Middle frontal gyrus (tissue), 1 donor: Measurements from ENCODE around the gene BARX2.

Experiments used
- DNase-seq: peaks from one replicate; pipeline ENCODE4 v3.0.0-alpha.2; 2015; ENCODE audit warnings: low spot score; ENCODE audit errors: extremely low spot score

The BARX2 gene

GRCh38 chr11:129373489-129373953, 2.1 kb upstream of the BARX2 start:
- no peak for DNase-seq

- no peak for DNase-seq
Observed at GRCh38 chr11:129374081-129374992, 1.3 kb upstream of the BARX2 start.

- no peak for DNase-seq
Observed at GRCh38 chr11:129374993-129375750, 476 bp upstream of the BARX2 start.

- DNase-seq = no peak
Observed at GRCh38 chr11:129376658-129377341, 1.2 kb downstream of the BARX2 start.

- no peak for DNase-seq
Observed at GRCh38 chr11:129377739-129378138, 2.1 kb downstream of the BARX2 start.

GRCh38 chr11:129380413-129380812, 4.8 kb downstream of the BARX2 start:
- no peak for DNase-seq

- DNase-seq = no peak
Observed at GRCh38 chr11:129382583-129382982, 6.9 kb downstream of the BARX2 start.

GRCh38 chr11:129383060-129383459, 7.4 kb downstream of the BARX2 start:
- DNase-seq = no peak

- DNase-seq = no peak
Observed at GRCh38 chr11:129383502-129383901, 7.9 kb downstream of the BARX2 start.

- no peak for DNase-seq
Observed at GRCh38 chr11:129384415-129384814, 8.8 kb downstream of the BARX2 start.

- no peak for DNase-seq
Observed at GRCh38 chr11:129385801-129386200, 10.2 kb downstream of the BARX2 start.

- no peak for DNase-seq
Observed at GRCh38 chr11:129386795-129387397, 11.2 kb downstream of the BARX2 start.

- no peak for DNase-seq
Observed at GRCh38 chr11:129387434-129387833, 11.8 kb downstream of the BARX2 start.

- no peak for DNase-seq
Observed at GRCh38 chr11:129388824-129389223, 13.2 kb downstream of the BARX2 start.

- DNase-seq = no peak
Observed at GRCh38 chr11:129390303-129390821, 14.7 kb downstream of the BARX2 start.

GRCh38 chr11:129391360-129391759, 15.7 kb downstream of the BARX2 start:
- DNase-seq = no peak

GRCh38 chr11:129391821-129392220, 16.2 kb downstream of the BARX2 start:
- DNase-seq = no peak

GRCh38 chr11:129392995-129393394, 17.3 kb downstream of the BARX2 start:
- no peak for DNase-seq

- no peak for DNase-seq
Observed at GRCh38 chr11:129394709-129395108, 19.1 kb downstream of the BARX2 start.

- DNase-seq = no peak
Observed at GRCh38 chr11:129395432-129395831, 19.8 kb downstream of the BARX2 start.

- DNase-seq = no peak
Observed at GRCh38 chr11:129395883-129396282, 20.2 kb downstream of the BARX2 start.
